SIG-M5 treated with dmso at 0.1 percent for 504 hours (cell line): ENCODE data around the gene MAPRE2.
"Not testable (repeated sequence)": the region's sequence is repeated elsewhere in the genome, so short reads cannot be mapped to it uniquely, and the experiment has no call there.

ENCODE experiments used
- DNase-seq: peaks from one replicate; lab custom pipeline; 2025; ENCODE audit not compliant: unreplicated experiment; lab: John Stamatoyannopoulos, UW

The MAPRE2 gene

DNA sequence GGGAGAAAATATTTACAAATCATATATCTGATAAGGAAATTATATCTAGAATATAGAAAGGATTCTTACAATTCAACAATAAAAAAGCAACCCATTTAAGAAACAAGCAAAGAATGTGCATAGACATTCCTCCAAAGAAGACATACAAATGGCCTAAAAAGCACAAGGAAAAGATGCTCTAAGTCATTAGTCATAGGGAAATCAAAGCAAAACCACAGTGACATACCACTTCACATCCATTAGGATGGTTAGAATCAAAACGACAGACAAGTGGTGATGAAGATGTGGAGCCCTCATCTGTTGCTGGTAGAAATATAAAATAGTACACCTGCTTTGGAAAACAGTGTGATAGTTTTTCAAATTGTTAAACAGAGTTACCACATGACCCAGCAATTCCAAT, 48.2 kb downstream of the MAPRE2 start:
- DNase-seq: no peak

DNA sequence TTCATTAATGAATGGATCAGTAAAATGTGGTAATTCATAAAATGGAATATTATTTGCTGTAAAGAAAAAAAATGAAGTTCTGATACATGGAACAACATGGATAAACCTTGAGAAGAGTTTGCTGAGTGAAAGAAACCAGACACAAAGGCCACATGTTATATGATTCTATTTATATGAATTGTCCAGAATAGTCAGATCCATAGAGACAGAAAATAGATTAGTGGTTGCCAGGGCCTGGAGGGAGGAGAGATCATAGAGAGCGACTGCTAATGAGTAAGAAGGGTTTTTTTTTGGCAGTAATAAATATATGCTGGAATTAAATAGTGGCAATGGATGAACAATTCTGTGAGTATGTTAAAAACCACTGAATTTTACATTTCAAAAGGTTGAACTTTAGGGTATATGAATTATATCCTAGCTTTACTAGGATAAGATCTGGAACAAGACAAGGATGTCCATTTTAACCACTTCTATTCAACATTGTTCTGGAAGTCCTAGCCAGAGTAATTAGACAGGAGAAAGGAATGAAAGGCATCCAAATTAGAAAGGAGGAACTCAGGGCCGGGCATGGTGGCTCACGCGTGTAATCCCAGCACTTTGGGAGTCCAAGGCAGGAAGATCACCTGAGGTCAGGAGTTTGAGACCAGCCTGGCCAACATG, 48.8 kb downstream of the MAPRE2 start:
- DNase-seq: no peak

DNA sequence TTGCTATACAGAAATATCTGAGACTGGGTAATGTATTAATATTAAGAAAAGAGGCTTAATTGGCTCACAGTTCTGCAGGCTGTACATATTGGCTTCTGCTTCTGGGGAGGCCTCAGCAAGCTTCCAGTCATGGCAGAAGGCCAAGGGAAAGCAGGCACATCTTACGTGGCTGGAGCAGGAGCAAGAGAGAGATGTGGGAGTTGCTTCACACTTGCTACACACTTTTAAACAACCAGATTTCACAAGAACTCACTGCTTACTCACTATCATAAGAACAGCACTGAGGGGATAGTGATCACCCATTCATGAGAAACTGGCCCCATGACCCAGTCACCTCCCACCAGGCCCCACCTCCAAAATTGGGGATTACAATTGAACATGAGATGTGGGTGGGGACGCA, 50.6 kb downstream of the MAPRE2 start:
- peak; percentile 11 for DNase-seq

DNA sequence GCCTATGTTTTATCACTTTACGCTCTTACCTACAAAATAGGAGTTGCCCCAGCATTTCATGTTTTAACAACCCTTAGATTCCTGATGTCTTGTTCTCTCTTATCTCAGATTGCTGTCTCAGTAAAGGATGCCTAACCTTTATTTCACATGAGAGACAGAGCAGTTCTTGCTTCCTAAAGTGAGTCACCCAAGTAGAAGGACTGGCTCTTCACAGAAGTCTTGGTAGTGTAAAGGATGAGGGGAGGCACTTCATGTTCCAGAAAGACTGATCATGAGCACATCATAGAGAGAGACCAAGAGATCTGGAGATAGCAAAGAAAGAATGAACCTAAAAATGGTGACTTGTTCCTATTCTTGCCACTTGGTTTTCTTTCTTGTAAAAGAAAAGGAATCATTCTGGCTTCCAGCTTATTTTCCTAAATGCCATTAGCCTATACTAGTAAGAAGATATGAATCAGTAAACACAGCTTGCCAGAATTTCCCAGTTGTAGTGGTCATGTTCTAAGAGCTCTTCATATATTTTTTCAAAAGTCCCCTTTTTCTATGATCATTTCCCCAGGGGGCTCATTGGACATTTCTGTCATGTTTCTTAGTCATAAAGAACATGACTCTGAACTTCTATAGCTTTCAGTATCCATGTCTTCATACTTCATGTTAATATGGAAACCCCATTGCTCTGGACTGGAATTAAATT, 54.9 kb downstream of the MAPRE2 start:
- no peak for DNase-seq

- DNase-seq: no peak
Observed at GRCh38 chr18:35096677-35097011, 55.4 kb downstream of the MAPRE2 start.

- no peak for DNase-seq
Observed at GRCh38 chr18:35097195-35097594, 56.0 kb downstream of the MAPRE2 start.

DNA sequence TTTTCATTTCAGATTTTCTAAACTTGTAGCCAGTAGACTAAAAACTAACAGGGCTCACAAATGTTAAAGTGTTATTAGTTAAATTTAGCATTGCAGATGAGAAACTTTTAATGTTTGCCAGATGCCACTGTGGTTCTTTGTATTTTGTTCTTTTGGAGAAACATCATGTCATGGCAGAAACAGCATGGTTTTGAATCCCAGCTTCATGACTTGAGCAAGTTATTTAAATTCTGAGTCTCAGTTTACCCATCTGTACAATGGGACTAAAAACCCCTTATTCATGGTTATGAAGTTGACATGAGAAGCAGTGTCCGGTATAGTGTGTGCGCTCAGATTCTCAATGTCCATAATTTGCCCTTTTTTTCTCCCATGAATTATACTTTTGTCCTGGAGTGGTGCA, 56.5 kb downstream of the MAPRE2 start:
- no peak for DNase-seq

DNA sequence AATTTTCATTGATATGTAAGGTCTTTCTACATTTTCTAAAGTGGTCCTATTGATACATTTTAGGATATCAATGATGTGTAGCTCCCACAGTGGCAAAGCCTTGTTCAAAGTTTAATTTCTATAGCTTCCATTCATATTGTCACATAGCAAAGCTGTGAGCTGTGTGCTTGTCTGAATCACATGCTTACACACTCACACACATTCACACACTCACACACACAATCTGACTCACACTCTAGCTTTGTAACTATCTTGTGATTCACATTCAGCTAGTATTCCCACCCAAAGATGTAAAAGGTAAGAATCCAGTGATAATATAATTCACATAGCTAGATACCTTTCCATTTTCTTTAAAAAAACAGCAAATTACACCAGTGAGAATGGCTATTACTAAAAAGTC, 58.7 kb downstream of the MAPRE2 start:
- DNase-seq: no peak

- no peak for DNase-seq
Observed at GRCh38 chr18:35104391-35105051, 63.3 kb downstream of the MAPRE2 start.

DNA sequence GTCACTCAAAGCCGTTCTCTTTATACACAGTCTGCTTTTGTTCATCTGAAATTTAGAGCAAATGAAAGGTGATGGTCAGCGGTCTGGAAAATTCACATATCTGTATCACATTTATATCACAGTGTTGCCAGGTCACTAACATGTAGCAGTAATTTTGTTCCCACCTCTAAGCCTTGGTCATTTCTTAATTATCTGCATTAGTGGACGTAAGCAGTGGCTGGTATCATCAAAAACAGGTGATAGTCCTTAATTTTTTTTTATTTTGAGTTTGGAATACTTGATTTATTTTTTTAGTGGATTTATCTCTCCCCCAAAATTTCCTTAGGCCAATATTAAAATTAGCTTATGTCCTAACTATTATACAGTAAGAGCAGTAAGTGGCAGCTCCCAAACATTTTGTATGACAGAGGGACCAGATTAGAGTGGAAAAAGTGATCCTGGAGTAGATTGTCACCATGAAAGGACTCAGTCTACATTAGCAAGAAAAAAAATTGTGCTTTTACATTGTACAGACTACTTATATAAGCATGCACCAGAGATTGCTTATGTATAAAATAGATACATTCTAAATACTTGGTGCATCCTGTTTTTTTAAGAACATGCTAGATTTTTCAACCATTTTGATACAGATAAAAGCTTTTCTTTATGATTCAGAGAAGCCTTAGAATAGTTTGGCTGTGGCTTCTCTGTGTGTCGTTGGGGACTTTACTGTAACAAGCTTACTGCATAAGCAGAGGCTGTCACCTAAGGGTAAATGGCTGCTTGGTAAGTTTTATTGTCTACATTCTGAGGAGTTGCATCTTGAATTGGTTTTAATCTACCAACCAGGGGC, 65.0 kb downstream of the MAPRE2 start:
- no peak for DNase-seq

- no peak for DNase-seq
Observed at GRCh38 chr18:35106845-35107148, 65.6 kb downstream of the MAPRE2 start.

DNA sequence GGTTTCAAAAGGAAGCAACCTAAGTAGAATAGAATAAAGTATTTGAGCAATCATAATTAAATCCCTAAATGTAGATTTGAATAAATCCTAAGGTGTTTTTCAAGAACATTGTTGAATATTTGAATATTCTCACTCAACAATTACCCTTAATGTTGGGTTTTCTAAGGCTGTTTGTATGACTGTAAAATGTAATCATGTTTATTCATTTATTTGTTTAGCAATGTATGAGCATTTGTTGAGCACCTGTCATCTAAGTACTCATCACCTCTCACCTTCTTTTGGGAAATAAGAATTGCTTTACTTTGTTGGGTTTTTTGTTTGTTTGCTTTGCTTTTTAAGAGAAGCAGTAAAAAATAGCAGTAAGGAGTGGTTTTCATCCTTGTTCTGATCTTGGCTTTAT, 66.0 kb downstream of the MAPRE2 start:
- DNase-seq: no peak

DNA sequence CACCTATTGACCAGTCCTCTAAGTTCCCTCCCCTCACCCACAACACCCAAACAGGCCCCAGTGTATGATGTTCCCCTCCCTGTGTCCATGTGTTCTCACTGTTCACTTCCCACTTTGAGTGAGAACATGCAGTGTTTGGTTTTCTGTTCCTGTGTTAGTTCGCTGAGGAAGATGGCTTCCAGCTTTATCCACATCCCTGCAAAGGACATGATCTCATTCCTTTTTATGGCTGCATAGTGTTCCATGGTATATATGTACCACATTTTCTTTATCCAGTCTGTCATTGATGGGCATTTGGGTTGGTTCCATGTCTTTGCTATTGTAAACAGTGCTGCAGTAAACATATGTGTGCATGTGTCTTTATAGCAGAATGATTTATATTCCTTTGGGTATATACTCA, 66.9 kb downstream of the MAPRE2 start:
- DNase-seq: not testable (repeated sequence)

DNA sequence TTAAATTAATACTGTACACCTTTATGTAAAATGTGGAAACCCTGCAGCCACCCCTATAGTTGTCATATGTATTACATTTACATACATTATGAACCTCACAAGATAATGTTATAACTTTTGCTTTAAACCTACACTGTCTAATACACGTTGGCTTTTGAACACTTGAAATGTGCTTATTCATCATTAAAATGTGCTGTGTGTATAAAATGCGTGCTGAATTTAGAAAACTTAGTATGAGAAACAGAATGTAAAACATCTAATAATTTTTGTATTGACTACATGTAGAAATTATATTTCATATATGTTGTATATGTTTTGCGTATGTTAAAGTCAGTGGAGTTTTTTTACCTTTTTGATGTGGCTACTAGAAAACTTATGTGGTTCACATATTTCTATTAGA, 68.8 kb downstream of the MAPRE2 start:
- no peak for DNase-seq

- no peak for DNase-seq
Observed at GRCh38 chr18:35110554-35111485, 69.6 kb downstream of the MAPRE2 start.

DNA sequence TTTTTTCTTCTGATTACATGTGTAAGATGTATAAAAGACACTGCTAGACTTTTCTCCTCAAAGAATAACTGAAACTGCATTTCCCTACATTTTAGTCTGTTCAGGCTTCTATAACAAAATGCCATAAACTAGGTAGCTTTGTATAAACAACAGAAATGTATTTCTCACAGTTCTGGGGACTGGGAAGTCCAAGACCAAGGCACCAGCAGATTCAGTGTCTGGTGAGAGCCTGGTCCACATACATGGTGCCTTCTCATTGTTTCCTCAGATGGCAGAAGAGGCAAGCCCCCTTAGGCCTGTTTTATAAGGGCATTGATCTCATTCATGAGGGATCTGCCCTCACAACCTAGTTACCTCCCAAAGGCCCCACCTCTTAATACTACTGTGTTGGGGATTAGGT, 71.5 kb downstream of the MAPRE2 start:
- DNase-seq: no peak

DNA sequence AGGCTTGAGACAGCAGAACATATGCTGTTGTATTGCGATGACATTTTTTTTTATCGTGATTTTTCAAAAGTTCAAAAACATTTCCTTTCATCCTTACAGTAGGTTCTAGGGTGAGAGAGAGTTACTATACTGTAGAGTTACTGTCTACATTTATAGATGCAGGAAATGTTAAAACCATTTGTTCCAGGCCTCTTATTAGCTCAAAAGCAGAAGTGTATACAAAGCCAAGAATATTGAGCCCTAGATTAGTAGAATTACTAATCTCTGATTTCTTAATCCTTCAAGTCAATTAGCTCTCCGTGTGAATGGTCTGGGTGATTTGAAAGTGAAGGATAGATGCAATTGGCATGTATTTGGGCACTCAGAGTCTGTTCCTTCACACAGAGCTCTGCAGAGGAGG, 73.1 kb downstream of the MAPRE2 start:
- no peak for DNase-seq

DNA sequence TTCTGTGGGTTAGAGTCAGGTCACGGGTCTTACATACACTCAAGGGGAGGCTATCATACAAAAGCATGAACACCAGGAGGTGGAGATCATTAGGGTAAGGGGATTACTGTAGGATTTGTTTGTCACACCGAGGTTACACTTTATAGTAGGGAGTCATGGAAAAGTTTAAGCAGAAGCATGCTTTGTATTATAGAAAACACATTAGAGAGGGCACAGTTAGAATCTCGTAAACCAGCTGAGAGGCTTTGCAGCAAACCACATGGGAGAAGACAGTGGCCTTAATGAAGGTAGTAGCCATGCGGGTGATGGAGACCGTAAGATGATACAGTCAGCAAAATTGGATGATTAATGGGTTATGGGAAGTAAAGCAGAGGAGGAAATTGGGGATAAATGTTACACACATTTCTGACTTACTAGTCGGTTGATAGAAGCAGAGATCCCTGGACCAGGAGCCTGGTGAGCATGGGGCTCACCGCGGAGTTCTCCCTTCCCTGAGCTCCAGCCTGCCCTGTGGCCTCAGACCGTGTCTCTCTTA, 75.6 kb downstream of the MAPRE2 start:
- no peak for DNase-seq

GRCh38 chr18:35117372-35117771, 76.2 kb downstream of the MAPRE2 start:
- no peak for DNase-seq

GRCh38 chr18:35117951-35118411, 76.8 kb downstream of the MAPRE2 start:
- no peak for DNase-seq
